Lung (tissue), 13 donors: ENCODE data around the gene SUPT16H. TPM values are rescaled to one million over a fixed set of nuclear protein-coding genes. Genes with fewer than 3 reads are reported as not detected.
"Not testable (repeated sequence)": the region's sequence is repeated elsewhere in the genome, so short reads cannot be mapped to it uniquely, and the experiment has no call there.

Experiments
- ATAC-seq: fragments of 200-7000 bp; cut with Tn5 transposase; one replicate; pipeline ENCODE4 v1.9.1; 2020; ENCODE audit warnings: moderate number of reproducible peaks; ENCODE audit not compliant: insufficient read depth, low FRiP score
- DNase-seq, 3 donors: peaks; one replicate each; pipeline ENCODE4 v3.0.0-alpha.2; 2013 to 2017
- H3K27ac ChIP-seq, 2 donors: one replicate each; pipeline ENCODE4 v1.5.1; 2013; ENCODE audit warnings: mild to moderate bottlenecking in 2 of 2, moderate library complexity in 2 of 2, control low read depth in 1 of 2, inconsistent platforms in 1 of 2, low read depth in 1 of 2, low read length in 1 of 2
- H3K27me3 ChIP-seq, 3 donors: one replicate each; pipeline ENCODE4 v1.5.1; 2013; ENCODE audit warnings: low read length in 2 of 3; ENCODE audit not compliant: control insufficient read depth in 3 of 3, insufficient read depth in 3 of 3
- H3K36me3 ChIP-seq, 4 donors: one replicate each; pipeline ENCODE4 v1.5.1; 2013; ENCODE audit warnings: low read length in 4 of 4, mild to moderate bottlenecking in 1 of 4, moderate library complexity in 1 of 4; ENCODE audit not compliant: control insufficient read depth in 4 of 4, insufficient read depth in 4 of 4
- H3K4me1 ChIP-seq, 5 donors: one replicate each; pipeline ENCODE4 v1.5.1; 2013; ENCODE audit warnings: low read length in 5 of 5, mild to moderate bottlenecking in 2 of 5, moderate library complexity in 1 of 5; ENCODE audit not compliant: control insufficient read depth in 5 of 5, insufficient read depth in 5 of 5
- H3K4me3 ChIP-seq: one replicate; pipeline ENCODE4 v1.5.1; 2013; ENCODE audit warnings: mild to moderate bottlenecking, control low read depth, moderate library complexity
- H3K9ac ChIP-seq, 2 donors: one replicate each; pipeline ENCODE4 v1.5.1; 2013; ENCODE audit warnings: low read length in 2 of 2, control low read depth in 1 of 2; ENCODE audit not compliant: insufficient read depth in 1 of 2
- H3K9me3 ChIP-seq, 4 donors: one replicate each; pipeline ENCODE4 v1.5.1; 2013; ENCODE audit warnings: low read length in 3 of 4, mild to moderate bottlenecking in 1 of 4, moderate library complexity in 1 of 4; ENCODE audit not compliant: control insufficient read depth in 4 of 4, insufficient read depth in 3 of 4
- WGBS, 2 donors: extraction: QIAGEN DNeasy Blood & Tissue Kit; methylation state at CpG; one replicate each; pipeline ENCODE4 v1.1.7; 2013; 5-methylcytosine and 5-hydroxymethylcytosine counted together
- polyA plus RNA-seq, 2 donors: library from polyadenylated mRNA; stranded (reverse); fragments of 200-250 nt; gene quantifications; one replicate each; pipeline ENCODE4 v1.2.1, GENCODE V29; 2013
- small RNA-seq: library from RNA; depleted of rRNA; stranded (forward); fragments of <200 nt; gene quantifications from one replicate; pipeline ENCODE3, GENCODE V24; 2014; ENCODE audit warnings: low replicate concordance
- total RNA-seq, 2 donors: library from RNA; depleted of rRNA in 1 of 2; stranded (reverse); fragments of >200 nt in 1 of 2; gene quantifications; one replicate each; pipeline ENCODE4 v1.2.1, GENCODE V29; 2014 to 2021
- TF ChIP-seq, protein P1 (sequence below): IDR thresholded peaks from 2 replicates; pipeline ENCODE4 v1.5.1; 2012; ENCODE audit warnings: mild to moderate bottlenecking; ENCODE audit errors: control extremely low read depth, extremely low read depth
- donor health status: control.
- donor health status: control.
- donor health status: Bipolar disorder and iron deficiency.
- donor health status: healthy.
- donor health status: DM: yes; HTN: yes; CAD: no.

The SUPT16H gene
- total and polyA plus RNA-seq, 4 donors, result 45.3 to 63.7 (median 47.2) TPM

DNA sequence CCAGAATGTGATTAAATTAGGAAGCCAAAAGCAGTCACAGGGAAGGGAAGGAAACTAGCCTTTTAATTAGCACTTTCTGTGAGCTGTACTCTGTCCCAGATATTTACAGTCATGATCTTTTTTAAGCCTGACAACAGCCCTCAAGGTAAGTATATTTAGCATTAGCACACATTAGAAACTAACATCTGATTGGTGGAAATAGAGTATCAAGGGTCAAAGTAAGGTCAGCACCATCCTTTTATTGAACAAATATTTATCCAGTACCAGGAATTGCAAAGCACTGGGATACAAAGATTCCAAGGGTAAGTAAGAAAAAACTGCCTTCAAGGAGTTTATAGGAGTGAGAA is 75.7 kb downstream of the SUPT16H start:
- Histone ChIP-seq H3K27ac (peak overlapping the region in 1 of 2 donors; percentile 87), H3K9ac (no peak overlapping the region), H3K9me3 (peaks cover 0 to 2% (median 0%) of the 10 kb centered on the region in 4 donors), H3K4me1 (peaks cover 0 to 4% (median 0%) of the 10 kb centered on the region in 5 donors), H3K4me3 (no peak overlapping the region), H3K36me3 (no peaks in the 10 kb centered on the region), H3K27me3 (peaks cover 0 to 3% (median 0%) of the 10 kb centered on the region in 3 donors)
- TF ChIP-seq, protein P1, sequence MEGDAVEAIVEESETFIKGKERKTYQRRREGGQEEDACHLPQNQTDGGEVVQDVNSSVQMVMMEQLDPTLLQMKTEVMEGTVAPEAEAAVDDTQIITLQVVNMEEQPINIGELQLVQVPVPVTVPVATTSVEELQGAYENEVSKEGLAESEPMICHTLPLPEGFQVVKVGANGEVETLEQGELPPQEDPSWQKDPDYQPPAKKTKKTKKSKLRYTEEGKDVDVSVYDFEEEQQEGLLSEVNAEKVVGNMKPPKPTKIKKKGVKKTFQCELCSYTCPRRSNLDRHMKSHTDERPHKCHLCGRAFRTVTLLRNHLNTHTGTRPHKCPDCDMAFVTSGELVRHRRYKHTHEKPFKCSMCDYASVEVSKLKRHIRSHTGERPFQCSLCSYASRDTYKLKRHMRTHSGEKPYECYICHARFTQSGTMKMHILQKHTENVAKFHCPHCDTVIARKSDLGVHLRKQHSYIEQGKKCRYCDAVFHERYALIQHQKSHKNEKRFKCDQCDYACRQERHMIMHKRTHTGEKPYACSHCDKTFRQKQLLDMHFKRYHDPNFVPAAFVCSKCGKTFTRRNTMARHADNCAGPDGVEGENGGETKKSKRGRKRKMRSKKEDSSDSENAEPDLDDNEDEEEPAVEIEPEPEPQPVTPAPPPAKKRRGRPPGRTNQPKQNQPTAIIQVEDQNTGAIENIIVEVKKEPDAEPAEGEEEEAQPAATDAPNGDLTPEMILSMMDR, result no peak
- ATAC-seq (peak; percentile 37), DNase-seq (peak in 1 of 3 donors; percentile 9)

DNA sequence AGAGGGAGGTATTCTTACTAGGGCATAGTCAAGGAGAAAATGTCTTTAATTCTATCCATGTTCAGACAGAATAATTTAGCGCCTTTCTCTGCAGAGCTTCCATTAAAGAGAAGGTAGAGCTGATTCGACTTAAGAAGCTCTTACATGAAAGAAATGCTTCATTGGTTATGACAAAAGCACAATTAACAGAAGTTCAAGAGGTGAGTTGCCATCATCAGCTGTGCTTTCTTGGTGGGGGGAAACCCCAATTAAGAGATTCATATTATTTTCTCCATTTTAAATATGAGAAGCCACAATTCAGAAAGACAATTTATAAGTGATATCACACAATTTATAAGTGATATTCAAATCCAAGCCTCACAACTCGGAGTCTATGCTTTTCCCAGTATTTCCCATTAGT is 76.2 kb downstream of the SUPT16H start:
- 82 to 87% methylated on average over 3 of the region's 3 CpGs for WGBS, 2 donors
- DNase-seq (no peak), ATAC-seq (no peak)
- Histone ChIP-seq H3K9me3 (peaks cover 0 to 2% (median 0%) of the 10 kb centered on the region in 4 donors), H3K27ac (peak overlapping the region in 1 of 2 donors; percentile 87), H3K4me1 (peaks cover 0 to 4% (median 0%) of the 10 kb centered on the region in 5 donors), H3K36me3 (no peaks in the 10 kb centered on the region), H3K4me3 (no peak overlapping the region), H3K27me3 (peaks cover 0 to 3% (median 0%) of the 10 kb centered on the region in 3 donors), H3K9ac (no peak overlapping the region)
- TF ChIP-seq, protein P1, result no peak

DNA sequence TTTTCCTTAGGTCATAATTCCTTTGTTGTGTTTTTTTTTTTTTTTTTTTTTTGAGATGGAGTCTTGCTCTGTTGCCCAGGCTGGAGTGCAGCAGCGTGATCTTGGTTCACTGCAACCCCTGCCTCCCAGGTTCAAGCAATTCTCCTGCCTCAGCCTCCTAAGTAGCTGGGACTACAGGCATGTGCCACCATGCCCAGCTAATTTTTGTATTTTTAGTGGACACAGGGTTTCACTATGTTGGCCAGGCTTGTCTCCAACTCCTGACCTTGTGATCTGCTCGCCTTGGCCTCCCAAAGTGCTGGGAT is 81.0 kb downstream of the SUPT16H start:
- peaks cover 0 to 13% (median 5%) of the 10 kb centered on the region in 3 donors for H3K27me3 ChIP-seq
- H3K9ac ChIP-seq, H3K4me3 ChIP-seq, ATAC-seq, H3K9me3 ChIP-seq, H3K27ac ChIP-seq, H3K36me3 ChIP-seq, DNase-seq, H3K4me1 ChIP-seq: not testable (repeated sequence)
- 95% methylated on average over 2 of the region's 2 CpGs for WGBS, 2 donors

DNA sequence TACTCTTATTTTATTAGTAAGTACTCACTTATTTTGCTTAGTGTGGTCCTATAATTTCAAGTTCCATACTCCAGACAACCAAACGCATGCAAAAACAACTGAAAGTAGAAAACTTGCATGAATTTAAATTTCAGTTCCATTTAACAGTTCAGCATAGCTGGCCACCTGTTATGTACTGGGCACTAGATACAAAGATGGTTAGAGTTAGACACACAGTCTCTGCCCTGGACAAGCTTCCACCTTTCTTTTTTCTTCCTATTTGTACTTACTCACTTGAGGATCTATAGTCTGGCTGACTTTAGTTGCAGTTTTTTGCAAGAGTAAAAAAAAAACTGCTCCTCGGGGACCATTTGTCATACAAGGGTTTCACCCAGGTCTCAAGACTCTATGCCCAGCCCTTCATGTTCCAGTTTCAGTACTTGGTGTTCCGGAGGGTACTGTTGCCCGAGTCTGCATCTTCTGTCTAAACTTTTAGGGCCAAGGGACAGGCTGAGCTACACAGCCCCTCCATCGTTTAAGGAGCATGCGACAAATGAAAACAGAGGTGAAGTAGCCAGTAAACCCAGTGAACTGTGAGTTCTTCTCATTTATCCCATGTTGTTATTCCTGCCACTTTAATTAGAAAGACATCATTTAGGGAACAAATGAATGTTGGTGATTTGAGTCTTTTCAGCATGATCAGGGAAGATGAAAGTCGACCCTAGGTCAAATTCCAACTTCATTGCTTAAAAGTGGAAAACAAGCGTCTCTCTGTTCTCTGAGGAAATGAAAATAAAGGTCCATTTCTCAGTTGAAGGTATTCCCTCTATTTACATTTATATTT is 81.6 kb downstream of the SUPT16H start:
- no peaks in the 10 kb centered on the region for H3K36me3 ChIP-seq
- peaks cover 0 to 3% (median 0%) of the 10 kb centered on the region in 5 donors for H3K4me1 ChIP-seq
- ATAC-seq (no peak), DNase-seq (no peak)
- 80 to 83% methylated on average over 8 of the region's 8 CpGs for WGBS, 2 donors
- H3K27ac ChIP-seq, result no peak overlapping the region
- H3K9ac ChIP-seq, result no peak overlapping the region
- H3K9me3 ChIP-seq, result no peaks in the 10 kb centered on the region
- TF ChIP-seq, protein P1, result no peak
- H3K4me3 ChIP-seq, result no peak overlapping the region
- peaks cover 0 to 13% (median 5%) of the 10 kb centered on the region in 3 donors for H3K27me3 ChIP-seq

Small RNA genes lying within 50 kb of the gene (small RNA-seq; reads per million reads assigned to genes)
- gene RN7SL650P, result not detected
- gene SNORD8, result 4,388 reads per million, percentile 100 among the genes with 10 or more reads in this experiment
- gene SNORD9, result 56.4 reads per million, percentile 97 among the genes with 10 or more reads in this experiment

Other genes with a start within 250 kb of the SUPT16H start
- gene OR5AU1, start 228.0 kb downstream of the SUPT16H start, total RNA-seq, result not detected
- gene OR5AU1, start 228.0 kb downstream of the SUPT16H start, polyA plus RNA-seq, result not detected
- gene HNRNPC, start 114.6 kb downstream of the SUPT16H start, total RNA-seq, result 100 to 1,000 TPM; 302 to 508 TPM
- gene HNRNPC, start 114.6 kb downstream of the SUPT16H start, polyA plus RNA-seq, result 100 to 1,000 TPM; 576 to 589 TPM
- under 1 TPM; 0.43 to 0.65 TPM for gene RPGRIP1, start 103.9 kb downstream of the SUPT16H start, total RNA-seq
- gene RPGRIP1, start 103.9 kb downstream of the SUPT16H start, polyA plus RNA-seq, result under 1 TPM; 0.33 to 0.58 TPM
- 10 to 100 TPM; 71.6 to 79.6 TPM for gene CHD8, start 72.1 kb upstream of the SUPT16H start, total RNA-seq
- 10 to 100 TPM; 26.6 to 28.8 TPM for gene CHD8, start 72.1 kb upstream of the SUPT16H start, polyA plus RNA-seq
- 10 to 100 TPM; 22.3 to 42.7 TPM for gene RAB2B, start 92.9 kb upstream of the SUPT16H start, total RNA-seq
- gene RAB2B, start 92.9 kb upstream of the SUPT16H start, polyA plus RNA-seq, result 10 to 100 TPM; 14.8 to 18.5 TPM
- 10 to 100 TPM; 42.8 to 82.9 TPM for gene TOX4, start 93.2 kb upstream of the SUPT16H start, total RNA-seq
- gene TOX4, start 93.2 kb upstream of the SUPT16H start, polyA plus RNA-seq, result 10 to 100 TPM; 16.4 to 41.3 TPM
- gene METTL3, start 127.3 kb upstream of the SUPT16H start, total RNA-seq, result 10 to 100 TPM; 40.9 to 77.2 TPM
- 10 to 100 TPM; 34.6 to 47.8 TPM for gene METTL3, start 127.3 kb upstream of the SUPT16H start, polyA plus RNA-seq
- 10 to 100 TPM in 1 of 2 donors, 1 to 10 TPM in 1; 10.0 to 10.2 TPM for gene SALL2, start 142.3 kb upstream of the SUPT16H start, total RNA-seq
- gene SALL2, start 142.3 kb upstream of the SUPT16H start, polyA plus RNA-seq, result 1 to 10 TPM; 2.9 to 6.1 TPM
- not detected for gene OR10G3, start 196.1 kb upstream of the SUPT16H start, total RNA-seq
- gene OR10G3, start 196.1 kb upstream of the SUPT16H start, polyA plus RNA-seq, result not detected